Measurements from ENCODE around the gene DOCK3. TPM values are rescaled to one million over a fixed set of nuclear protein-coding genes. Genes with fewer than 3 reads are reported as not detected.
"Not testable (repeated sequence)": the region's sequence is repeated elsewhere in the genome, so short reads cannot be mapped to it uniquely, and the experiment has no call there.

Gene DOCK3
- total and polyA plus RNA-seq, 10 of the 15 experiments (the other 5 are each of a cell fraction or from before 2014, with no cell fraction given), result 0.02 to 0.52 (median 0.04) TPM; not detected in 5

DNA sequence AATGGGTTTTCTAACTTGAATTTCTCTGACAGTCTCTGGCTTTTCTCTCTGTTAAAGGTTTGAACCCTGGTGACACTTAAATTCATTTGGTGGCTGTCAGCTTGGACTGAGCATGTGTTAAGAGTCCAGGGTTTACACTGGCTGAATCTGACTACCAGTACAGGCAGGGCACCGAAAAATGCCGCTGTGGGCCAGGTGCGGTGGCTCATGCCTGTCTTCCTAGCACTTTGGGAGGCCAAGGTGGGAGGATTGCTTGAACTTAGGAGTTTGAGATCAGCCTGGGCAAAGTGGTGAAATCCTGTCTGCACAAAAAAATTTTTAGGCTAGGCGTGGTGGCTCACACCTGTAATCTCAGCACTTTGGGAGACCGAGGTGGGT is 712.1 kb downstream of the DOCK3 start:
- CTCF ChIA-PET, result interaction anchor here (1.2 to 4.4 kb wide), 4 partner anchors 14 to 771 kb away, joined by 5 to 33 read pairs (median 14); partner anchors contain the start of genes DCAF1 and MAPKAPK3
- H3K4me3 ChIP-seq, result peak overlapping the region; percentile 83
- peak overlapping the region; percentile 95 for H3K9ac ChIP-seq (ENCODE audit: control insufficient read depth, insufficient read depth, low read length)
- SMC1A ChIA-PET (ENCODE audit: uncharacterized antibody, unreplicated experiment), result interaction anchor here (2.0 kb wide), 1 partner anchor 16 kb away, joined by 4 read pairs; no protein-coding TSS in a partner anchor
- ATAC-seq, result no peak
- POLR2A ChIA-PET, result interaction anchor here (0.7 to 1.3 kb wide), 3 partner anchors 112 to 331 kb away, joined by 3 to 12 read pairs (median 4); no protein-coding TSS in a partner anchor
- H4K20me1 ChIP-seq (ENCODE audit: control insufficient read depth, insufficient read depth), result 0 out of 2 replicates have a peak, but pooled peaks cover 4% of the 10 kb centered on the region
- no peaks in the 10 kb centered on the region for H3K9me3 ChIP-seq (replicated peaks; ENCODE audit: control insufficient read depth, insufficient read depth, low read length)
- H3K79me2 ChIP-seq (ENCODE audit: control insufficient read depth, insufficient read depth, low read length), result peaks cover 58% of the 10 kb centered on the region
- peak overlapping the region; percentile 96 for H3K4me2 ChIP-seq (ENCODE audit: control insufficient read depth, insufficient read depth)
- no peak for DNase-seq (ENCODE audit: low read depth, low spot score)
- FAIRE-seq, result no peak
- H3K27me3 ChIP-seq (replicated peaks in 1 of 2; ENCODE audit: control insufficient read depth in 2 of 2, insufficient read depth in 2 of 2, low read length in 1 of 2), result no peaks in the 10 kb centered on the region
- intact Hi-C loops (cut with micrococcal nuclease; ENCODE audit: unreplicated experiment), result loop anchor here (5.0 kb wide), 2 partner anchors 285 to 820 kb away; partner anchors contain the start of genes C3orf18, HEMK1 and TEX264
- RAD21 ChIA-PET (ENCODE audit: unreplicated experiment), result interaction anchor here (2.1 kb wide), 1 partner anchor 295 kb away, joined by 6 read pairs; no protein-coding TSS in a partner anchor
- H3K27ac ChIP-seq (ENCODE audit: control insufficient read depth, insufficient read depth), result no peak overlapping the region; the same call in 1 of the 2 replicates
- no peak overlapping the region for H2AFZ ChIP-seq (ENCODE audit: control insufficient read depth, low read depth, low read length)
- WGBS (ENCODE audit: insufficient coverage, insufficient replicate concordance, low lambda C conversion rate, missing lambda C conversion rate), result 77% methylated on average over 5 of the region's 5 CpGs
- TF ChIP-seq ZNF622 (IDR thresholded peaks at IDR 0.05) (no peak), TBL1XR1 (IDR thresholded peaks at IDR 0.05; ENCODE audit: low read depth, low read length) (no peak)
- in situ Hi-C loops (cut with MboI), result loop anchor here (5.0 to 10.0 kb wide), 2 partner anchors 295 to 1032 kb away; partner anchors contain the start of genes CYB561D2, NPRL2 and TMEM115
- peaks cover 8 to 21% of the 10 kb centered on the region in 2 experiments for H3K36me3 ChIP-seq (ENCODE audit: control insufficient read depth in 2 of 2, insufficient read depth in 2 of 2, low read length in 1 of 2)
- peaks cover 23% of the 10 kb centered on the region for H3K4me1 ChIP-seq (ENCODE audit: control insufficient read depth, insufficient read depth, low read length)
- BruUV-seq (replicated peaks), result no TSS peak

DNA sequence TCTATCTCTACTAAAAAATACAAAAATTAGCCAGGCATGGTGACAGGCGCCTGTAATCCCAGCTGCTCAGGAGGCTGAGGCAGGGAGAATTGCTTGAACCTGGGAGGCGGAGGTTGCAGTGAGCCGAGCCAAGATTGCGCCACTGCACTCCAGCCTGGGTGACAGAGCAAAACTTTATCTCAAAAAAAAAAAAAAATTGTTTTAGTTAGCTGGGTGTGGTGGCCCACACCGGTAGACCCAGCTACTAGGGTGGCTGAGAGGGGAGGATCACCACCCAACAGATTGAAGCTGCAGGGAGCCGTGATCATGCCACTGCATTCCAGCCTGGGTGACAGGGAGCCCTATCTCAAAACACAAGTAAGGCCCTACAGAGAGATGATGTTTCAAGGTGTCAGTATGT is 712.6 kb downstream of the DOCK3 start:
- H3K9me3 ChIP-seq (replicated peaks; ENCODE audit: control insufficient read depth, insufficient read depth, low read length); DNase-seq (ENCODE audit: low read depth, low spot score); H2AFZ ChIP-seq (ENCODE audit: control insufficient read depth, low read depth, low read length); H3K27me3 ChIP-seq (replicated peaks in 1 of 2; ENCODE audit: control insufficient read depth in 2 of 2, insufficient read depth in 2 of 2, low read length in 1 of 2); H4K20me1 ChIP-seq (ENCODE audit: control insufficient read depth, insufficient read depth); ATAC-seq; BruUV-seq (replicated peaks); H3K27ac ChIP-seq (ENCODE audit: control insufficient read depth, insufficient read depth); FAIRE-seq: not testable (repeated sequence)
- Histone ChIP-seq H3K4me1 (ENCODE audit: control insufficient read depth, insufficient read depth, low read length) (peaks cover 24% of the 10 kb centered on the region), H3K36me3 (ENCODE audit: control insufficient read depth in 2 of 2, insufficient read depth in 2 of 2, low read length in 1 of 2) (peaks cover 8 to 21% of the 10 kb centered on the region in 2 experiments), H3K4me2 (ENCODE audit: control insufficient read depth, insufficient read depth) (peak overlapping the region; percentile 96), H3K9ac (ENCODE audit: control insufficient read depth, insufficient read depth, low read length) (peak overlapping the region; percentile 95), H3K79me2 (ENCODE audit: control insufficient read depth, insufficient read depth, low read length) (peaks cover 62% of the 10 kb centered on the region), H3K4me3 (peak overlapping the region; percentile 83; the same call in 1 of the 2 replicates)
- POLR2A ChIA-PET, result interaction anchor here (0.7 to 1.3 kb wide), 4 partner anchors 112 to 818 kb away, joined by 3 to 12 read pairs (median 4); partner anchors contain the start of gene HEMK1
- WGBS (ENCODE audit: insufficient coverage, insufficient replicate concordance, low lambda C conversion rate, missing lambda C conversion rate), result 95% methylated on average over 6 of the region's 6 CpGs
- SMC1A ChIA-PET (ENCODE audit: uncharacterized antibody, unreplicated experiment), result interaction anchor here (0.7 to 2.0 kb wide), 4 partner anchors 10 to 1033 kb away, joined by 3 to 5 read pairs (median 4); no protein-coding TSS in a partner anchor
- RAD21 ChIA-PET (ENCODE audit: unreplicated experiment), result interaction anchor here (1.2 to 2.1 kb wide), 2 partner anchors 112 to 295 kb away, joined by 3 to 6 read pairs; partner anchors contain the start of gene DCAF1
- CTCF ChIA-PET, result interaction anchor here (0.6 to 4.4 kb wide), 10 partner anchors 10 to 771 kb away, joined by 3 to 33 read pairs (median 4); partner anchors contain the start of genes DCAF1 and MAPKAPK3
- intact Hi-C loops (cut with micrococcal nuclease; ENCODE audit: unreplicated experiment) (loop anchor here (5.0 kb wide), 2 partner anchors 285 to 820 kb away; partner anchors contain the start of genes C3orf18, HEMK1 and TEX264), in situ Hi-C loops (cut with MboI) (loop anchor here (5.0 to 10.0 kb wide), 2 partner anchors 295 to 1032 kb away; partner anchors contain the start of genes CYB561D2, NPRL2 and TMEM115)
